Activated naive CD4-positive, alpha-beta T cell treated with anti-CD3 and anti-CD28 coated beads for 36 hours (primary cell): Measurements from ENCODE around the gene PLEK. TPM values are rescaled to one million over a fixed set of nuclear protein-coding genes. Genes with fewer than 3 reads are reported as not detected.
"Not testable (repeated sequence)": the region's sequence is repeated elsewhere in the genome, so short reads cannot be mapped to it uniquely, and the experiment has no call there.

Experiments used
- CTCF ChIA-PET: fragments of 350-600 bp; sonication (Branson Sonifier 250); formaldehyde crosslinking; loops from one replicate; lab custom pipeline; 2021; ENCODE audit warnings: antibody characterized with exemption; lab: Charles Lee
- DNase-seq: peaks from one replicate; pipeline ENCODE4 v3.0.0-alpha.2; 2020
- H3K27ac Mint-ChIP-seq: one replicate; pipeline ENCODE4 v1.8.0; 2021; ENCODE audit warnings: mild to moderate bottlenecking, mixed read lengths
- H3K27me3 Mint-ChIP-seq: one replicate; pipeline ENCODE4 v1.8.0; 2021; ENCODE audit warnings: low read depth, mixed read lengths
- H3K36me3 Mint-ChIP-seq: one replicate; pipeline ENCODE4 v1.8.0; 2021; ENCODE audit warnings: low read depth, mixed read lengths
- H3K4me1 Mint-ChIP-seq: one replicate; pipeline ENCODE4 v1.8.0; 2021; ENCODE audit warnings: low read depth, mixed read lengths
- H3K4me3 Mint-ChIP-seq: one replicate; pipeline ENCODE4 v1.8.0; 2021; ENCODE audit warnings: mild to moderate bottlenecking, moderate library complexity, mixed read lengths
- H3K9me3 Mint-ChIP-seq: one replicate; pipeline ENCODE4 v1.8.0; 2021; ENCODE audit warnings: mixed read lengths
- intact Hi-C: fragments of 100-400 bp; cut with micrococcal nuclease; formaldehyde crosslinking; loops from one replicate; pipeline ENCODE4 v1.15.1; 2023
- total RNA-seq, 2 experiments: library from RNA; stranded (reverse); gene quantifications; one replicate each; pipeline ENCODE4 v1.2.3, GENCODE V29; 2021

The PLEK gene
- total RNA-seq, 2 experiments from 2014 or later, result 0.77 to 1.1 TPM

- Mint-ChIP-seq H3K36me3 (no peaks in the 10 kb centered on the region), H3K27me3 (peaks cover 14% of the 10 kb centered on the region), H3K9me3 (no peaks in the 10 kb centered on the region), H3K4me1 (peaks cover 12% of the 10 kb centered on the region), H3K4me3 (no peak overlapping the region), H3K27ac (no peak overlapping the region)
- no peak for DNase-seq
- CTCF ChIA-PET, result interaction anchor here (0.7 kb wide), 1 partner anchor 160 kb away, joined by 3 read pairs; no protein-coding TSS in a partner anchor
- intact Hi-C loops, result no loop called here
Observed at GRCh38 chr2:68372485-68372884, 7.4 kb downstream of the PLEK start.

- Mint-ChIP-seq H3K36me3 (no peaks in the 10 kb centered on the region), H3K9me3 (no peaks in the 10 kb centered on the region), H3K4me1 (peaks cover 20% of the 10 kb centered on the region), H3K4me3 (no peak overlapping the region), H3K27me3 (peaks cover 16% of the 10 kb centered on the region), H3K27ac (no peak overlapping the region)
- intact Hi-C loops, result no loop called here
- no peak for DNase-seq
- CTCF ChIA-PET, result no interaction called here
Observed at GRCh38 chr2:68374184-68374583, 9.1 kb downstream of the PLEK start.

DNA sequence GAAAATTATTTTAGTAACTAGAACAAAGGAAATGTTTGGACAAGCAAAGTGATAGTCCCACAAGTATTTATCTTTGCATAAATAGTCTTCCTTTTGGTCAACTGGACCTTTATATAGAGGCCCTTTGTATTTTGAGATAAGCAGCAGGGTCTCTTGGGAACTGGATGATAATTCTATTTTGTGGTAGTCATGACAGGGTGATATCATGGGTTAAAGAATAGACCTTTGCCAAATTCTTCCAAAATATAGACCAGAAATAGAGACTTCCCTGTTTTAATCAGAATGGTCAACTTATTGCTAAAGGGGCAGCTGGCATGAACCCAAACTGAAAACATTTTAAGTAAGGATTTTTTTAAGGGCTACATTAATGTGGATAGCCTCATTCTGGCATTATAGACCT lies 10.5 kb downstream of the PLEK start:
- CTCF ChIA-PET, result interaction anchor here (0.9 kb wide), 1 partner anchor 334 kb away, joined by 4 read pairs; no protein-coding TSS in a partner anchor

GRCh38 chr2:68377137-68377780 lies 12.2 kb downstream of the PLEK start:
- peaks cover 24% of the 10 kb centered on the region for H3K4me1 Mint-ChIP-seq
- H3K27ac Mint-ChIP-seq, result no peak overlapping the region
- peaks cover 22% of the 10 kb centered on the region for H3K27me3 Mint-ChIP-seq
- H3K36me3 Mint-ChIP-seq, result no peaks in the 10 kb centered on the region
- DNase-seq, result no peak
- no peak overlapping the region for H3K4me3 Mint-ChIP-seq
- CTCF ChIA-PET, result interaction anchor here (0.8 kb wide), 1 partner anchor 65 kb away, joined by 3 read pairs; no protein-coding TSS in a partner anchor
- intact Hi-C loops, result no loop called here
- H3K9me3 Mint-ChIP-seq, result no peaks in the 10 kb centered on the region

More for the DNA sequence above, 10.5 kb downstream of the PLEK start:
- no peaks in the 10 kb centered on the region for H3K36me3 Mint-ChIP-seq
- H3K27me3 Mint-ChIP-seq, result peaks cover 18% of the 10 kb centered on the region
- H3K9me3 Mint-ChIP-seq, result no peaks in the 10 kb centered on the region
- H3K27ac Mint-ChIP-seq, result no peak overlapping the region
- no peak overlapping the region for H3K4me3 Mint-ChIP-seq
- intact Hi-C loops, result no loop called here
- DNase-seq, result no peak
- peaks cover 30% of the 10 kb centered on the region for H3K4me1 Mint-ChIP-seq

- H3K4me1 Mint-ChIP-seq, result peaks cover 18% of the 10 kb centered on the region
- peaks cover 22% of the 10 kb centered on the region for H3K27me3 Mint-ChIP-seq
Observed at GRCh38 chr2:68378779-68379178, 13.7 kb downstream of the PLEK start.

GRCh38 chr2:68379184-68379708 lies 14.2 kb downstream of the PLEK start:
- Mint-ChIP-seq H3K9me3 (no peaks in the 10 kb centered on the region), H3K4me3 (no peak overlapping the region), H3K4me1 (peaks cover 18% of the 10 kb centered on the region), H3K36me3 (no peaks in the 10 kb centered on the region), H3K27ac (peak overlapping the region; percentile 47), H3K27me3 (peaks cover 22% of the 10 kb centered on the region)
- intact Hi-C loops, result loop anchor here (1.0 to 2.0 kb wide), 3 partner anchors 8 to 356 kb away; partner anchors contain the start of gene ARHGAP25
- CTCF ChIA-PET, result interaction anchor here (0.8 to 1.2 kb wide), 3 partner anchors 9 to 62 kb away, joined by 3 to 7 read pairs (median 4); no protein-coding TSS in a partner anchor
- DNase-seq, result peak; percentile 66

More at GRCh38 chr2:68378779-68379178, 13.7 kb downstream of the PLEK start:
- intact Hi-C loops, result loop anchor here (1.0 to 2.0 kb wide), 3 partner anchors 9 to 356 kb away; partner anchors contain the start of gene ARHGAP25
- H3K4me3 Mint-ChIP-seq, H3K9me3 Mint-ChIP-seq, H3K27ac Mint-ChIP-seq, DNase-seq, H3K36me3 Mint-ChIP-seq: not testable (repeated sequence)
- CTCF ChIA-PET, result interaction anchor here (0.8 to 1.2 kb wide), 3 partner anchors 10 to 62 kb away, joined by 3 to 7 read pairs (median 4); no protein-coding TSS in a partner anchor

DNA sequence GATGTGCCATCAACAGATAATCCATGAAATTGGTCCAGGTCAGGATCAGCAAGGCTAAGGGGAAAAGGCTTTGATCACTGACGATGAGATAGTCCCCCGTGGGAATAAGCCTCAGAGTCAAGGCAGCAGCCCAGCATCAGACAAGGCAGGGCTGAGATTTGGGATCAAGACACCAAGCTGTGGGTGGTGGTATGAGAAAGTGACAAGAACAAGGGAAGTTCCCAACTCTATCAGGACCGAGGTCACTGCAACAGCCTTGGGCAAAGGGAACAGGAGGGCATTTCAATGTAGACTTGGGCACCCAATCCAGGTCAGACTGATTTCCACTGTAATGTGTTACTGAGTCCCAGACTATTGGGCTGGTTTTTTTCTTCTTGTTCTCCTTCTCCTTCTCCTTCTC lies 18.7 kb downstream of the PLEK start:
- Mint-ChIP-seq H3K36me3 (no peaks in the 10 kb centered on the region), H3K4me3 (no peak overlapping the region), H3K4me1 (peaks cover 46% of the 10 kb centered on the region), H3K27me3 (peaks cover 12% of the 10 kb centered on the region), H3K9me3 (no peaks in the 10 kb centered on the region), H3K27ac (no peak overlapping the region)
- CTCF ChIA-PET, result no interaction called here
- DNase-seq, result no peak
- intact Hi-C loops, result no loop called here

- DNase-seq, result no peak
- H3K36me3 Mint-ChIP-seq, result no peaks in the 10 kb centered on the region
- H3K9me3 Mint-ChIP-seq, result no peaks in the 10 kb centered on the region
- CTCF ChIA-PET, result no interaction called here
- peaks cover 9% of the 10 kb centered on the region for H3K27me3 Mint-ChIP-seq
- no peak overlapping the region for H3K4me3 Mint-ChIP-seq
- H3K4me1 Mint-ChIP-seq, result peaks cover 46% of the 10 kb centered on the region
- intact Hi-C loops, result loop anchor here (5.0 kb wide), 2 partner anchors 182 to 268 kb away; no protein-coding TSS in a partner anchor
- H3K27ac Mint-ChIP-seq, result no peak overlapping the region
Observed at GRCh38 chr2:68384485-68385107, 19.5 kb downstream of the PLEK start.

DNA sequence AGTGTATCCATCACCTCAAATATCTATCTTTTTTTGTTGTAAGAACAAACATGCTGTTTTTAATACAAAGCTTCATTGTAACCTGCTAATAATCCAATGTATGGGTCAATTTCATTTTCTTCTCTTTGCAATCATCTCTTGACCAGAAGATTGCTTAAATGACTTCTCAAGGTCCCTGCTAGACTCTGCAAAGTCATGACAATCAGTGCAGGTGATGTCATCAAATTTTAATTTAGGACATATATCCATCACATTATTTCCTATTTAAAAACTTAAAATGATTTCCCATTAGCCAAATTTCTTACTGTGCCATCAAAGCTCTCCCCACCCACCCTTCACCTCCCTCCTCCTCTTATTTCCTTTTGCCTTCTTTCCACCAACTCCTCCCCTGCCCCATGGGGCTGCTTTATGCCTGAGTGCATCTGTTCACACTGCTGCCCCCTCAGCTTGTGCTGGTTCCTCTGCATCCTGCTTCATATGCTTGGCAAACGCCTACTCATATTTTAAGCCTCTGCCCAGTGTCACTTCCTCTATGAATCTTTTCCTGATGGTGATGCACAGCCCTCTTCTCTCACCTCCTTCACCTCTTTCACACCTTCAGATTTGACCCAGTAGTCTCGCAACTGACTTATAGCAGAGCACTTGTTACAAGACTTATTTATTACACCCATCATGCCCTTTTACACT lies 20.3 kb downstream of the PLEK start:
- H3K27me3 Mint-ChIP-seq, result peaks cover 5% of the 10 kb centered on the region
- H3K9me3 Mint-ChIP-seq, result no peaks in the 10 kb centered on the region
- CTCF ChIA-PET, result interaction anchor here (0.6 kb wide), 2 partner anchors 25 to 190 kb away, joined by 3 read pairs; no protein-coding TSS in a partner anchor
- DNase-seq, result peak; percentile 72
- intact Hi-C loops, result loop anchor here (5.0 kb wide), 2 partner anchors 183 to 267 kb away; no protein-coding TSS in a partner anchor
- peaks cover 40% of the 10 kb centered on the region for H3K4me1 Mint-ChIP-seq
- H3K27ac Mint-ChIP-seq, result peak overlapping the region; percentile 9
- no peak overlapping the region for H3K4me3 Mint-ChIP-seq
- H3K36me3 Mint-ChIP-seq, result no peaks in the 10 kb centered on the region

- peaks cover 3% of the 10 kb centered on the region for H3K27me3 Mint-ChIP-seq
- intact Hi-C loops, result loop anchor here (5.0 kb wide), 2 partner anchors 184 to 266 kb away; no protein-coding TSS in a partner anchor
- no peaks in the 10 kb centered on the region for H3K9me3 Mint-ChIP-seq
- no peaks in the 10 kb centered on the region for H3K36me3 Mint-ChIP-seq
- CTCF ChIA-PET, result interaction anchor here (1.2 to 2.0 kb wide), 2 partner anchors 54 to 55 kb away, joined by 3 to 4 read pairs; no protein-coding TSS in a partner anchor
- H3K4me3 Mint-ChIP-seq, result no peak overlapping the region
- peaks cover 40% of the 10 kb centered on the region for H3K4me1 Mint-ChIP-seq
- no peak for DNase-seq
- H3K27ac Mint-ChIP-seq, result peak overlapping the region; percentile 46
Observed at GRCh38 chr2:68385907-68386287, 20.8 kb downstream of the PLEK start.

DNA sequence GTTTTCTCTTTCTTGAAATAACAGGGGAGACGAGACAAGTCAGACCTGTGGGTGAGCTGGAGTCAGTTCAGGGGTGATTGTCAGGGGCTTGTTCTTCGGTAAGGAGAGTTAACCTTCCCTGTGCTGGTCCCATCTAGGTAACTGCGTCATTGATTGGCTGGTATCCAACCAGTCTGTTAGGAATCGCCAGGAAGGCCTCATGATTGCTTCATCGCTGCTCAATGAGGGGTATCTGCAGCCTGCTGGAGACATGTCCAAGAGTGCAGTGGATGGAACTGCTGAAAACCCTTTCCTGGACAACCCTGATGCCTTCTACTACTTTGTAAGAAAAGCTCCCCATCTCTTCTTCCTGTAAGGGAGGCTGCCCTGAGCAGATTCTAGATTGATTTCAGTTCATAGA lies 21.3 kb downstream of the PLEK start:
- H3K27ac Mint-ChIP-seq, result peak overlapping the region; percentile 46
- CTCF ChIA-PET, result interaction anchor here (0.6 to 2.0 kb wide), 3 partner anchors 54 to 197 kb away, joined by 3 to 4 read pairs (median 3); no protein-coding TSS in a partner anchor
- H3K27me3 Mint-ChIP-seq, result peaks cover 4% of the 10 kb centered on the region
- no peak for DNase-seq
- no peak overlapping the region for H3K4me3 Mint-ChIP-seq
- H3K36me3 Mint-ChIP-seq, result no peaks in the 10 kb centered on the region
- intact Hi-C loops, result loop anchor here (5.0 kb wide), 2 partner anchors 184 to 266 kb away; no protein-coding TSS in a partner anchor
- H3K9me3 Mint-ChIP-seq, result no peaks in the 10 kb centered on the region
- H3K4me1 Mint-ChIP-seq, result peaks cover 40% of the 10 kb centered on the region
